Right lobe of liver (tissue), 4 donors: ENCODE measurements around the gene MYOM1.

Experiments used
- POLR2A ChIP-seq: fragments of 450-650 bp; IDR thresholded peaks from one replicate; pipeline ENCODE4 v1.6.1; 2017; ENCODE audit warnings: antibody characterized with exemption, mild to moderate bottlenecking
- TF ChIP-seq, protein P1 (sequence below), 4 donors: fragments of 200-600 bp in 3 of 4; fragments of 450-650 bp in 1 of 4; IDR thresholded peaks; one replicate each; pipeline versions ENCODE4 v1.5.1 to v1.8.0; 2016 to 2022; ENCODE audit warnings: antibody characterized with exemption in 4 of 4, mild to moderate bottlenecking in 2 of 4
- donor health status: DM: no; HTN: no; CAD: no.
- donor health status: DM: no; HTN: no; CAD: no.
- donor health status: DM: no; HTN: yes; CAD: no.

DNA sequence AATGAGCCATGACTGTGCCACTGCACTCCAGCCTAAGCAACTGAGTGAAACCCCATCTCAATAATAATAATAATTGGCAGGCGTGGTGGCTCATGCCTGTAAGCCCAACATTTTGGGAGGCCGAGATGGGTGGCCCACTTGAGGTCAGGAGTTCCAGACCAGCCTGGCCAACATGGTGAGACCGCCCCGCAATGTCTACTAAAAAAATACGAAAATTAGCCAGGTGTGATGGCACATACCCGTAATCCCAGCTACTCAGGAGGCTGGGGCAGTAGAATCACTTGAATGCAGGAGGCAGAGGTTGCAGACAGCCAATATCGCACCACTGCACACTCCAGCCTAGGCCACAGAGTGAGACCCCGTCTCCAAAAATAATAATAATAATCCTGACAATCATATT is 178.9 kb downstream of the MYOM1 start:
- TF ChIP-seq, protein P1, sequence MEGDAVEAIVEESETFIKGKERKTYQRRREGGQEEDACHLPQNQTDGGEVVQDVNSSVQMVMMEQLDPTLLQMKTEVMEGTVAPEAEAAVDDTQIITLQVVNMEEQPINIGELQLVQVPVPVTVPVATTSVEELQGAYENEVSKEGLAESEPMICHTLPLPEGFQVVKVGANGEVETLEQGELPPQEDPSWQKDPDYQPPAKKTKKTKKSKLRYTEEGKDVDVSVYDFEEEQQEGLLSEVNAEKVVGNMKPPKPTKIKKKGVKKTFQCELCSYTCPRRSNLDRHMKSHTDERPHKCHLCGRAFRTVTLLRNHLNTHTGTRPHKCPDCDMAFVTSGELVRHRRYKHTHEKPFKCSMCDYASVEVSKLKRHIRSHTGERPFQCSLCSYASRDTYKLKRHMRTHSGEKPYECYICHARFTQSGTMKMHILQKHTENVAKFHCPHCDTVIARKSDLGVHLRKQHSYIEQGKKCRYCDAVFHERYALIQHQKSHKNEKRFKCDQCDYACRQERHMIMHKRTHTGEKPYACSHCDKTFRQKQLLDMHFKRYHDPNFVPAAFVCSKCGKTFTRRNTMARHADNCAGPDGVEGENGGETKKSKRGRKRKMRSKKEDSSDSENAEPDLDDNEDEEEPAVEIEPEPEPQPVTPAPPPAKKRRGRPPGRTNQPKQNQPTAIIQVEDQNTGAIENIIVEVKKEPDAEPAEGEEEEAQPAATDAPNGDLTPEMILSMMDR (IDR thresholded peaks at IDR 0.05), result no peak
- no peak for TF ChIP-seq POLR2A
